Aorta (tissue), 5 donors: ENCODE data around the gene CAMKMT. TPM values are rescaled to one million over a fixed set of nuclear protein-coding genes. Genes with fewer than 3 reads are reported as not detected.

Experiments used
- ATAC-seq: fragments of 200-7000 bp; cut with Tn5 transposase; one replicate; pipeline ENCODE4 v1.9.1; 2022; ENCODE audit warnings: moderate library complexity; ENCODE audit not compliant: low FRiP score
- DNase-seq, 2 donors: peaks; one replicate each; pipeline ENCODE4 v3.0.0-alpha.2; 2020
- H3K27ac ChIP-seq, 2 donors: one replicate each; pipeline ENCODE4 v1.5.1; 2013; ENCODE audit warnings: low read length in 2 of 2, mild to moderate bottlenecking in 2 of 2, moderate library complexity in 2 of 2, control low read depth in 1 of 2, inconsistent platforms in 1 of 2, low read depth in 1 of 2
- H3K27me3 ChIP-seq, 2 donors: one replicate each; pipeline ENCODE4 v1.6.1; 2013; ENCODE audit warnings: control low read depth in 1 of 2, low read length in 1 of 2, mild to moderate bottlenecking in 1 of 2, moderate library complexity in 1 of 2; ENCODE audit not compliant: insufficient read depth in 2 of 2, control insufficient read depth in 1 of 2
- H3K36me3 ChIP-seq, 2 donors: one replicate each; pipeline ENCODE4 v1.6.1; 2013; ENCODE audit warnings: control low read depth in 1 of 2, low read length in 1 of 2, mild to moderate bottlenecking in 1 of 2; ENCODE audit not compliant: insufficient read depth in 2 of 2, control insufficient read depth in 1 of 2
- H3K4me1 ChIP-seq, 2 donors: one replicate each; pipeline ENCODE4 v1.6.1; 2013; ENCODE audit warnings: low read length in 2 of 2, control low read depth in 1 of 2, mild to moderate bottlenecking in 1 of 2, moderate library complexity in 1 of 2; ENCODE audit not compliant: insufficient read depth in 2 of 2, control insufficient read depth in 1 of 2
- H3K4me3 ChIP-seq, 2 donors: one replicate each; pipeline ENCODE4 v1.5.1; 2013; ENCODE audit warnings: low read length in 2 of 2, control low read depth in 1 of 2, mild to moderate bottlenecking in 1 of 2
- H3K9me3 ChIP-seq: one replicate; pipeline ENCODE4 v1.6.1; 2013; ENCODE audit warnings: mild to moderate bottlenecking, low read length; ENCODE audit not compliant: control insufficient read depth
- WGBS, 2 donors: extraction: QIAGEN DNeasy Blood & Tissue Kit; methylation state at CpG; one replicate each; pipeline ENCODE4 v1.1.7; 2013; 5-methylcytosine and 5-hydroxymethylcytosine counted together
- intact Hi-C, 2 donors: fragments of 100-400 bp; cut with DNase I; formaldehyde crosslinking; loops; one replicate each; pipeline versions ENCODE4 v1.14.2 to v1.15.0; 2022
- polyA plus RNA-seq, 2 donors: library from polyadenylated mRNA; stranded (reverse); fragments of 200-250 nt; gene quantifications; one replicate each; pipeline ENCODE4 v1.2.3, GENCODE V29; 2013
- total RNA-seq, 2 donors: library from RNA; stranded (reverse); fragmentation: NEBNext Ultra II Directional; extraction: Animal tissue kit (Norgen Biotek cat#: 25700); gene quantifications; one replicate each; pipeline ENCODE4 v1.2.1, GENCODE V29; 2021
- donor health status: healthy with polysubstance abuse.
- donor health status: Bipolar disorder and iron deficiency.
- donor health status: DM: no; HTN: no; CAD: no.
- donor health status: DM: no; HTN: no; CAD: no.
- donor health status: DM: yes; HTN: yes; CAD: no.

The CAMKMT gene
- total and polyA plus RNA-seq, 4 donors, result 3.1 to 15.2 (median 11.9) TPM

- Histone ChIP-seq H3K36me3 (no peaks in the 10 kb centered on the region), H3K4me1 (no peaks in the 10 kb centered on the region), H3K27ac (no peak overlapping the region), H3K9me3 (no peaks in the 10 kb centered on the region), H3K27me3 (no peaks in the 10 kb centered on the region), H3K4me3 (no peak overlapping the region)
- WGBS, 2 donors, result 94 to 95% methylated on average over 10 of the region's 10 CpGs
- DNase-seq (no peak), ATAC-seq (no peak)
- intact Hi-C loops, result no loop called here
These were observed 344.2 kb downstream of the CAMKMT start for GRCh38 chr2:44705876-44706480.

GRCh38 chr2:44706681-44707553, 345.2 kb downstream of the CAMKMT start:
- DNase-seq (no peak), ATAC-seq (no peak)
- 94 to 96% methylated on average over 10 of the region's 10 CpGs for WGBS, 2 donors
- H3K27me3 ChIP-seq, result no peaks in the 10 kb centered on the region
- no peaks in the 10 kb centered on the region for H3K36me3 ChIP-seq
- no peaks in the 10 kb centered on the region for H3K9me3 ChIP-seq
- no peaks in the 10 kb centered on the region for H3K4me1 ChIP-seq
- no peak overlapping the region for H3K27ac ChIP-seq
- no peak overlapping the region for H3K4me3 ChIP-seq
- intact Hi-C loops, result no loop called here

GRCh38 chr2:44707945-44708660, 346.4 kb downstream of the CAMKMT start:
- no peak for ATAC-seq
- 69 to 77% methylated on average over 4 of the region's 4 CpGs for WGBS, 2 donors
- Histone ChIP-seq H3K27ac (no peak overlapping the region), H3K27me3 (no peaks in the 10 kb centered on the region), H3K4me1 (no peaks in the 10 kb centered on the region), H3K4me3 (no peak overlapping the region), H3K9me3 (no peaks in the 10 kb centered on the region), H3K36me3 (no peaks in the 10 kb centered on the region)
- no peak for DNase-seq
- intact Hi-C loops, result no loop called here

GRCh38 chr2:44708661-44709000, 346.9 kb downstream of the CAMKMT start:
- no peak for ATAC-seq
- 87 to 89% methylated on average over 3 of the region's 3 CpGs for WGBS, 2 donors
- no peak for DNase-seq

GRCh38 chr2:44713170-44713569, 351.4 kb downstream of the CAMKMT start:
- DNase-seq (no peak), ATAC-seq (no peak)
- no peaks in the 10 kb centered on the region for H3K36me3 ChIP-seq
- no peak overlapping the region for H3K27ac ChIP-seq
- H3K9me3 ChIP-seq, result no peaks in the 10 kb centered on the region
- H3K27me3 ChIP-seq, result no peaks in the 10 kb centered on the region
- no peaks in the 10 kb centered on the region for H3K4me1 ChIP-seq
- intact Hi-C loops, result no loop called here
- WGBS, 2 donors, result 77 to 83% methylated on average over 3 of the region's 3 CpGs
- no peak overlapping the region for H3K4me3 ChIP-seq

More at GRCh38 chr2:44708661-44709000, 346.9 kb downstream of the CAMKMT start:
- H3K4me1 ChIP-seq, result no peaks in the 10 kb centered on the region
- H3K27ac ChIP-seq, result no peak overlapping the region
- H3K27me3 ChIP-seq, result no peaks in the 10 kb centered on the region
- intact Hi-C loops, result no loop called here
- H3K36me3 ChIP-seq, result no peaks in the 10 kb centered on the region
- no peak overlapping the region for H3K4me3 ChIP-seq
- H3K9me3 ChIP-seq, result no peaks in the 10 kb centered on the region

- intact Hi-C loops, result no loop called here
- ATAC-seq, result no peak
- WGBS, 2 donors, result 78 to 83% methylated on average over 3 of the region's 3 CpGs
These were observed 353.9 kb downstream of the CAMKMT start for GRCh38 chr2:44715671-44716081.

GRCh38 chr2:44716131-44716530, 354.4 kb downstream of the CAMKMT start:
- 91 to 95% methylated on average over 3 of the region's 3 CpGs for WGBS, 2 donors
- Histone ChIP-seq H3K27me3 (no peaks in the 10 kb centered on the region), H3K27ac (no peak overlapping the region), H3K4me1 (no peaks in the 10 kb centered on the region), H3K9me3 (no peaks in the 10 kb centered on the region), H3K4me3 (no peak overlapping the region), H3K36me3 (no peaks in the 10 kb centered on the region)
- ATAC-seq (no peak), DNase-seq (no peak)
- intact Hi-C loops, result no loop called here

More at GRCh38 chr2:44715671-44716081, 353.9 kb downstream of the CAMKMT start:
- no peak overlapping the region for H3K4me3 ChIP-seq
- H3K36me3 ChIP-seq, result no peaks in the 10 kb centered on the region
- DNase-seq, result no peak
- no peaks in the 10 kb centered on the region for H3K4me1 ChIP-seq
- H3K9me3 ChIP-seq, result no peaks in the 10 kb centered on the region
- no peak overlapping the region for H3K27ac ChIP-seq
- H3K27me3 ChIP-seq, result no peaks in the 10 kb centered on the region

GRCh38 chr2:44718431-44718830, 356.7 kb downstream of the CAMKMT start:
- H3K27ac ChIP-seq, result no peak overlapping the region
- intact Hi-C loops, result no loop called here

More at GRCh38 chr2:44718431-44718830, 356.7 kb downstream of the CAMKMT start:
- ATAC-seq (no peak), DNase-seq (no peak)
- Histone ChIP-seq H3K36me3 (no peaks in the 10 kb centered on the region), H3K4me3 (no peak overlapping the region), H3K27me3 (no peaks in the 10 kb centered on the region), H3K4me1 (no peaks in the 10 kb centered on the region), H3K9me3 (no peaks in the 10 kb centered on the region)
- WGBS, 2 donors, result 98% methylated on average over 3 of the region's 3 CpGs
